ENCODE measurements around the gene STK26.

STK26 gene

DNA sequence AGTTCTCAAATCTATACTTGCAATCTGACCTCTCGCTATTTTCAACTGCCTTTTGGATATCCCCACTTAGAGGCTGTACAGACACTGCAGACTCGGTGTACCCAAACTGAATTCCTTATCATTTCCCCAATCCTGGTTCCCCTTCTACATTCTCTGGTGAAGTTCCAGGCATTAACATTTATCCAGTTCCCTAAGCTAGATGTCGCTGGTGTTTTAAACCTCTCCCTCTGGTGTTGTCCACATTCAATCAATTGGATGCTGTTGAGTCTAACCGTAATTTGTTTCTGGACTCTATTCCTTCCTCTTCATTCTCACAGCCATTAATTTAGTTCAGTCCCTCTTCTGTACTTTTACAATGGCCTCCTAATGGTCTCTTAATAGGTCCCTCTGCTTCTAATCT, 7.2 kb upstream of the STK26 start:
- Histone ChIP-seq H3K27ac (ENCODE audit: low read depth, low read length) (no peak overlapping the region), H3K4me1 (ENCODE audit: control insufficient read depth, insufficient read depth, low read length) (peaks cover 7% of the 10 kb centered on the region), H3K9me3 (ENCODE audit: control insufficient read depth, insufficient read depth, low read length) (no peaks in the 10 kb centered on the region), H3K4me3 (ENCODE audit: low read depth, low read length) (no peak overlapping the region), H3K9ac (ENCODE audit: low read depth, low read length) (no peak overlapping the region), H3K27me3 (ENCODE audit: control insufficient read depth, insufficient read depth, low read length) (peaks cover 9% of the 10 kb centered on the region; the same call in 1 of the 2 replicates), H3K36me3 (ENCODE audit: control insufficient read depth, insufficient read depth, low read length) (no peaks in the 10 kb centered on the region)

DNA sequence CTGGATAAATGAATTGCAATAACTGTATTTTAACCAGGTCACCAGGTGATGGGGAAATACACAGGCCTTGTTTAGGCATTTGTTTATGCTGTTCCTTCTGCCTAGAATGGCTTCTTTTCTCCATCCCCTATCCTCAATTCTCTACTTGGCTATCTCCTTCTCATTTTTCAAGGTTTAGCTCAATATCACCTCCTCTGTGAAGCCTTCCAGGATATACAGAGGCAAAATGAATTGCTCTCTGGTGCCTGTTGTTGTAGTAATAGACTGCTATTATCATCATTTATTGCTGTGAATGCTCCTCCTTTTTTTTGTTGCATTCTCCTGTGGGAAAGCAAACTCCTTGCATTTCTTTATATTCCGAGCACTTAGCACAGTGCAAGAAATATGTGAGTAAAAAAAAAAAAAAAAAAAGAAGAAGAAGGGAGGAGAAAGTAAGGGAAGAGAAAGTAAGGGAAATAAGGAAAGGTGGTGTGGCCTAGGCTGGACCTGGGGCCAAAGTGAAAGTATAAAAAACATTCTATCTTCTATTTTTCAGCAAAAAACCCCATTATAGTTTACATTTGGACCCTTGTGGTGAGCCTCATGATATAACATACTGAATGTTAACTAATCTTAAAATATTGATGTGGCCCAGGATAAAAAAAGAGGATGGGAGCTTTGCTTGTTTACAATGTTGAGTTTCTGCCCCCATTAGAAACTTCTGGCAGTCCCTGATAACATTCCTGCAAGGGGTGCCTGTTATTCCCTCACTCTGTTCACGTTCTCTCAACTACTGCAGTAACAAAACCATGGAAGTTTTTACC, 6.3 kb upstream of the STK26 start:
- no peak overlapping the region for H3K9ac ChIP-seq (ENCODE audit: low read depth, low read length)
- peaks cover 7% of the 10 kb centered on the region for H3K4me1 ChIP-seq (ENCODE audit: control insufficient read depth, insufficient read depth, low read length)
- H3K27me3 ChIP-seq (ENCODE audit: control insufficient read depth, insufficient read depth, low read length) = peaks cover 19% of the 10 kb centered on the region
- no peaks in the 10 kb centered on the region for H3K36me3 ChIP-seq (ENCODE audit: control insufficient read depth, insufficient read depth, low read length)
- no peaks in the 10 kb centered on the region for H3K9me3 ChIP-seq (ENCODE audit: control insufficient read depth, insufficient read depth, low read length)
- no peak overlapping the region for H3K4me3 ChIP-seq (ENCODE audit: low read depth, low read length)
- no peak overlapping the region for H3K27ac ChIP-seq (ENCODE audit: low read depth, low read length)

DNA sequence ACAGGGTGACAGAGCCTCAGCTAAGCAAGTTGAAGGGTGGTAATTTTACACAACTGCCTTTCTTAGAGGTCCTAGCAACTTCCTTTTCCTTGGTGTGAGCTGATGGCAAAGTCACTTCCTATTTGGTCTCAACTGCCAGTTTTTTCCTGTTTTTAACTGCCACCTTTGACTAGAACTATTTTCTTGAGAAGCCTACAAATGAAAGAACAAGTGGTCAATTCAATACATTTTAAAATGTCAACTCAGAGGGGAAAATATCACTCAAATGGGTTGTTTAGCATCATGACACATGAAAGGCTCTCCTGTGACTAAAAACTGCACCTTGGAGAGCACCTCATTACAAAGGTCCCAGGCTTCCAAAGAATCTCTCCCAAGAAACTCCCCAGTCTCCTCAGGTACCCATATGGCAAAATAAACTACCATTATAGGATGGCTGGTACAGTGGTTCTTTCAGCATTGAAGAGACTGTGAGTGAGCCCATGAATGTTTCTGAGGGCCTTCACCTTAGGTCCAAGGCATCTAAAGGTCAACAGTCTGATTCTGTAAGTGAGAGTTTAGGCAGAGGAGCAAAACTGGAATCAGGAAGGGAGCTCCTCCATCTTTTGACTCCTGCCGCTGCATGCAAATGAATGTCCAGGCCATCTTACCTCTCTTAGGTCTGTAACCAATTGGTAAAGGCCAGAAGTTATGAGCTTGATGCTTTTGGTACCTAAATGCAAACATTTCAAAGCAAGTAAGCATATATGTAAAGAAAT, 5.5 kb upstream of the STK26 start:
- Histone ChIP-seq H3K27me3 (ENCODE audit: control insufficient read depth, insufficient read depth, low read length) (peaks cover 25% of the 10 kb centered on the region), H3K4me3 (ENCODE audit: low read depth, low read length) (no peak overlapping the region), H3K9ac (ENCODE audit: low read depth, low read length) (no peak overlapping the region), H3K9me3 (ENCODE audit: control insufficient read depth, insufficient read depth, low read length) (no peaks in the 10 kb centered on the region), H3K4me1 (ENCODE audit: control insufficient read depth, insufficient read depth, low read length) (peaks cover 7% of the 10 kb centered on the region), H3K27ac (ENCODE audit: low read depth, low read length) (no peak overlapping the region), H3K36me3 (ENCODE audit: control insufficient read depth, insufficient read depth, low read length) (no peaks in the 10 kb centered on the region)

DNA sequence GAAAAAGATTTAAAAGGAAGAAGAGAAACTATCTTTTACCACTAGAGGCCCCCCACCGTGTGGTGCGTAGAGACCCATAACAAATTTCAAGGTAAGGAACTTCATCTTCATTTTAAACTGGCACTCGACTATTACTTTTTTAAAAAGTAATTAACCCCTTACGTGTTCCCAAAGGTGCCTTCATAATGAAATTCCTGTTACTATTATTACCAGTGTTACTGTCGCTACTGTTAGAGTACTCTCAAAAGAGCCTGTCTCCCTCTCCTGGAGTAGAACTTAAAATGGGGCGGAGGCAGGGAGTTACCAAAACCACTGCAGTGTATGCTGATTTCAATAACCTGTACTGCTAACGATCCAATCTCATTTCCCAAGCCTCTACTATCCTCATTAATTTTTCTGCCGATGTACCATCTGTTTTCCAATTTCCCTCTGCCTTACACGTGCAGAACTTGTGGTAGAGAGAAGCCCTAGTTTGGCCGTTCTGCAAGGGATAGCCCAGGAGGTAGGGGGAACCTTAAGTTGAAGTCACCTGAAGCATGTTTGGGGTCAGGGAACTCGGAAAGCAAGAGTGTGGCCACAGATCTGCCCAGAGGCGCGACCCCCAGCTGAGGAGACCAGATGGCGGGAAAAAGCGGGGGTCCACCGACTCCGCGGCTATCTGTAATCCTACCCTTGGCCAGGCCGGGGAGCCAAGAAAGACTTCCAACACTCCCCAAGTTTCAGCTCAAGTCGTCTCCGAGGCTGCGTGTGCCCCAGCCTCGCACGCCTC, 720 bp upstream of the STK26 start:
- Histone ChIP-seq H3K4me1 (ENCODE audit: control insufficient read depth, insufficient read depth, low read length) (peaks cover 27% of the 10 kb centered on the region), H3K36me3 (ENCODE audit: control insufficient read depth, insufficient read depth, low read length) (0 out of 2 replicates have a peak, but pooled peaks cover 2% of the 10 kb centered on the region), H3K9me3 (ENCODE audit: control insufficient read depth, insufficient read depth, low read length) (no peaks in the 10 kb centered on the region), H3K27ac (ENCODE audit: low read depth, low read length) (peak overlapping the region; percentile 90), H3K27me3 (ENCODE audit: control insufficient read depth, insufficient read depth, low read length) (peaks cover 18% of the 10 kb centered on the region), H3K4me3 (ENCODE audit: low read depth, low read length) (peak overlapping the region; percentile 91), H3K9ac (ENCODE audit: low read depth, low read length) (peak overlapping the region; percentile 90)

DNA sequence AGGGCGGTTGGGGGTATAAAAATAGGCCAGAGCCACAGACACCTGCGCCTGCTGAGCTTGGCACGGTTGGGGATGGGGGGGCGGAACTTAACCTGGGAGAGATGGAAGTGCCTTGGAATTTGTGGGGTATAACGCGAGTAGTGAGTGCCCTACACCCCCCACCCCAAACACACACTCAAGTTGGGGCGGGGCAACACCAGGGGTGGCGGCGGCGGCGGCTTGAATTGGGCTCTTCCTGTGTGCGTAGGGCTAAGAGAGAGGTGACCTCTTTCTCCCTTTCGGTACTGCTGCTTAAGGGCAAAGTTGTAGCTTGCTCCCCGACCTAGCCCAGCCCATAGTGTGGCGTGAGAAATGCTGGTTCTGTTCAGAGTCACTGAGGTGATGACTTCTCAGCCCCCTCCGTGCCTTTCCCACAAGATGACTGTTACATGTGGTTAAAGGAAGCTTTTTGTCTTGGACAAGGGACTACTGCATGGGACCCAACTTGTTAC, 839 bp downstream of the STK26 start:
- no peaks in the 10 kb centered on the region for H3K9me3 ChIP-seq (ENCODE audit: control insufficient read depth, insufficient read depth, low read length)
- peak overlapping the region; percentile 90 for H3K27ac ChIP-seq (ENCODE audit: low read depth, low read length)
- 0 out of 2 replicates have a peak, but pooled peaks cover 3% of the 10 kb centered on the region for H3K36me3 ChIP-seq (ENCODE audit: control insufficient read depth, insufficient read depth, low read length)
- H3K4me1 ChIP-seq (ENCODE audit: control insufficient read depth, insufficient read depth, low read length) = peaks cover 39% of the 10 kb centered on the region
- H3K27me3 ChIP-seq (ENCODE audit: control insufficient read depth, insufficient read depth, low read length) = peaks cover 18% of the 10 kb centered on the region
- H3K9ac ChIP-seq (ENCODE audit: low read depth, low read length) = peak overlapping the region; percentile 90
- peak overlapping the region; percentile 91 for H3K4me3 ChIP-seq (ENCODE audit: low read depth, low read length)

DNA sequence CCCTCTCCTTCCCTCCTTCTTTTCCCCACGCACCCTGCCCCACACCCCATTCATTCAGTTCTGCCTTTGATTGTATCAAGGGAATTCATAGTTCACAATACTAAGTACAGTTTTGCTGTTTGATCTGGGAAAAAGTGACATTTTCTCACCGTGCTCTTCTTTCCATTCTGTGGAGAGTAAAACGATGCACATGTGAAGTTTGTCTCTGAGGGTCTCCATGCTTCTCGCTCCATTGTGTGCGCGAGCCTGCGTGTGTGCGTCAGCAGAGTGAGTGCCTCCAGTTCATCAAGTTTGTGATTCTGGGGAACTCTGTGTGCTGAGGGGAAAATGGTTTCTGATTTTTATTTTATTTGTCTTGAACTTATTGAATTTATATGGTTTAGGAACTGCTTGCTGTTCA, 1.9 kb downstream of the STK26 start:
- Histone ChIP-seq H3K4me1 (ENCODE audit: control insufficient read depth, insufficient read depth, low read length) (peaks cover 45% of the 10 kb centered on the region), H3K27ac (ENCODE audit: low read depth, low read length) (peak overlapping the region; percentile 7), H3K27me3 (ENCODE audit: control insufficient read depth, insufficient read depth, low read length) (peaks cover 18% of the 10 kb centered on the region), H3K36me3 (ENCODE audit: control insufficient read depth, insufficient read depth, low read length) (peaks cover 8% of the 10 kb centered on the region; the same call in 1 of the 2 replicates), H3K4me3 (ENCODE audit: low read depth, low read length) (peak overlapping the region; percentile 91), H3K9ac (ENCODE audit: low read depth, low read length) (peak overlapping the region; percentile 90; the same call in 1 of the 2 replicates), H3K9me3 (ENCODE audit: control insufficient read depth, insufficient read depth, low read length) (no peaks in the 10 kb centered on the region)

DNA sequence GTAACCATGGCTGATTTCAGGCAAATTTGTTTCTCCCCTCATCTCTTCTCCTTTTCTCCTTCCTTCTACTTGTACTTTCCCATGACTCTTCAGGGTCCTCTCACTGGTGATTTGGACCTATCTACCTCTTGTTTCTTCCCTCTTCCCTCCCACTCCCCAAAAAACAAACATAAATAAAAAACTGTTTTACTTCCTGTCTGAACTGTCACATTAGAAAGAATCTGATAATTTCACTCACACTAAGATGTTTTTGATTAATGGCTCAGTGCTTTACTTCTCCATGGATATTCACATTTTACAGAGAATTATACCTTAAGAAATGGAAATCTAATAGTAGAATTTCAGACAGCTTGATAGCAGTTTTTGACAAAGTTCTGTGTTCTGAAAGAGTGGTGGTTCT, 7.2 kb downstream of the STK26 start:
- peaks cover 52% of the 10 kb centered on the region for H3K4me1 ChIP-seq (ENCODE audit: control insufficient read depth, insufficient read depth, low read length)

DNA sequence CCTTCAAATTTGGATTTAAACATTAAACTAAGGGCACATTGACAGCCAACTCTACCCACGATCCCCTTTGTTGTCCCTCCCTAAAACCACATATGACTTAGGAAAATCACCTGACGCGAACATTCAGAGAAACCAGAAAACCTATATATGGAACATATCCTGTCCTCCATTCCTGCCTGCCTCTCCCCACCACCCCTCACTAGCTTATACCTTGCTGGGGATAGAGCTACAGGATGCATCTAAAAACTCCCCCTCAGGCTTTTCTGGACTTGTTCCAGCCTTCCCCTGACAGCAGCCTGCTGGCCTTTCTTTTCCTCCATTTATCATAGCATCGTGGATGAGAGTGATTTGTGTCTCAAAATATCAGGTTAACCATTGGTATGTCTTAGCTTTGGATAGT, 8.8 kb downstream of the STK26 start:
- Histone ChIP-seq H3K4me1 (ENCODE audit: control insufficient read depth, insufficient read depth, low read length) (peaks cover 39% of the 10 kb centered on the region), H3K36me3 (ENCODE audit: control insufficient read depth, insufficient read depth, low read length) (peaks cover 8% of the 10 kb centered on the region; the same call in 1 of the 2 replicates), H3K9ac (ENCODE audit: low read depth, low read length) (no peak overlapping the region), H3K27ac (ENCODE audit: low read depth, low read length) (no peak overlapping the region), H3K4me3 (ENCODE audit: low read depth, low read length) (no peak overlapping the region), H3K9me3 (ENCODE audit: control insufficient read depth, insufficient read depth, low read length) (no peaks in the 10 kb centered on the region), H3K27me3 (ENCODE audit: control insufficient read depth, insufficient read depth, low read length) (no peaks in the 10 kb centered on the region)

More for the DNA sequence above, 7.2 kb downstream of the STK26 start:
- no peak overlapping the region for H3K27ac ChIP-seq (ENCODE audit: low read depth, low read length)
- no peaks in the 10 kb centered on the region; the same call in 1 of the 2 replicates for H3K27me3 ChIP-seq (ENCODE audit: control insufficient read depth, insufficient read depth, low read length)
- H3K36me3 ChIP-seq (ENCODE audit: control insufficient read depth, insufficient read depth, low read length) = peaks cover 8% of the 10 kb centered on the region; the same call in 1 of the 2 replicates
- H3K9me3 ChIP-seq (ENCODE audit: control insufficient read depth, insufficient read depth, low read length) = no peaks in the 10 kb centered on the region
- H3K9ac ChIP-seq (ENCODE audit: low read depth, low read length) = no peak overlapping the region
- H3K4me3 ChIP-seq (ENCODE audit: low read depth, low read length) = no peak overlapping the region

DNA sequence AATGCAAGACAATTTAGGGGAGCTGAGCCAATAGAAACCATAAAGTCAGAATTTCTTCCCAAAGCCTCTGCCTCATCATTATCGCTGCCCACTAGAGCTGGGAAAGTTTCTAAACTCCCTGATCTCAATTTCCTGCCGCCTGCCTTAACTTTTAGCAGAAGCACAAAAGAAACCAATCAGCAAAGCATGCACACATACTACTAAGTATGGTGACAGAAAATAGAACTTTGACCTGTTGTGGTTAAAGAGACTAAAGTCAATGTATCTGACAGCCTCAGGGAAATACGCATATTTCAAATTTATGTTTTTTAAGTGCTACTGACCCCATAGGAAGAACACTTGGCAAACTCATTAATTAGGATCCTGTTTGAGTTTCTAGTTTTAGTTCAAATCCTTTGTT, 10.1 kb downstream of the STK26 start:
- H3K27ac ChIP-seq (ENCODE audit: low read depth, low read length) = no peak overlapping the region
- H3K9ac ChIP-seq (ENCODE audit: low read depth, low read length) = no peak overlapping the region
- peaks cover 45% of the 10 kb centered on the region for H3K4me1 ChIP-seq (ENCODE audit: control insufficient read depth, insufficient read depth, low read length)
- no peaks in the 10 kb centered on the region for H3K9me3 ChIP-seq (ENCODE audit: control insufficient read depth, insufficient read depth, low read length)
- peaks cover 5% of the 10 kb centered on the region; the same call in 1 of the 2 replicates for H3K36me3 ChIP-seq (ENCODE audit: control insufficient read depth, insufficient read depth, low read length)
- H3K27me3 ChIP-seq (ENCODE audit: control insufficient read depth, insufficient read depth, low read length) = no peaks in the 10 kb centered on the region
- H3K4me3 ChIP-seq (ENCODE audit: low read depth, low read length) = no peak overlapping the region

DNA sequence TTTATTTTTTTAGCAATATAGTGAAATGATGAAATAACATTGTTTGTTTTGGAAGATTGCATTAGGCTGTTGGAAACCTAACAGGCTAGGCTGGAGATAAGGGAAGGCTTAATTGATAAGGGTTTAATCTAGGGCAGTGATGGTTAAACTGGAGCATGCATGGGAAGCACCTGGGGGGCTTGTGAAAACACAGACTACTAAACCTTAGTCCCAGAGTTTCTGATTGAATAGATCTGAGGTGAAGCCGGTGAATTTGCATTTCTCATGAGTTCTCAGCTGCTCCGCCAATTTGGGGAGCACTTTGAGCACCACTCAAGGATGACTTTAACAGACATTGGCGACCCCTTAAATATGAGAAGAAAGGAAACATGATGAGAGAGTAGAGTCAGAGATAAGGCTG, 11.5 kb downstream of the STK26 start:
- Histone ChIP-seq H3K27ac (ENCODE audit: low read depth, low read length) (no peak overlapping the region), H3K4me3 (ENCODE audit: low read depth, low read length) (no peak overlapping the region), H3K4me1 (ENCODE audit: control insufficient read depth, insufficient read depth, low read length) (peaks cover 44% of the 10 kb centered on the region)

More for the DNA sequence above, 11.5 kb downstream of the STK26 start:
- Histone ChIP-seq H3K9ac (ENCODE audit: low read depth, low read length) (no peak overlapping the region), H3K36me3 (ENCODE audit: control insufficient read depth, insufficient read depth, low read length) (no peaks in the 10 kb centered on the region), H3K27me3 (ENCODE audit: control insufficient read depth, insufficient read depth, low read length) (no peaks in the 10 kb centered on the region), H3K9me3 (ENCODE audit: control insufficient read depth, insufficient read depth, low read length) (no peaks in the 10 kb centered on the region)

All from HUES48 (cell line).